OCI-LY7 (cell line): ENCODE data around the gene NOD2. TPM values are rescaled to one million over a fixed set of nuclear protein-coding genes. Genes with fewer than 3 reads are reported as not detected.

ENCODE experiments used
- BruUV-seq: library from RNA; stranded (reverse); fragments of 400-500 nt; replicated peaks from 2 replicates; lab custom pipeline; 2021; lab: Mats Ljungman, UMichigan
- CTCF ChIA-PET: fragments of 300-600 bp; sonication (Branson Sonifier 250); formaldehyde crosslinking; loops from one replicate; lab custom pipeline; 2022; ENCODE audit warnings: antibody characterized with exemption; ENCODE audit not compliant: unreplicated experiment; lab: Charles Lee
- POLR2A ChIA-PET: fragments of 300-600 bp; sonication (Branson Sonifier 250); formaldehyde crosslinking; loops from one replicate; lab custom pipeline; 2022; ENCODE audit warnings: antibody characterized with exemption; lab: Charles Lee
- DNase-seq: peaks from one replicate; pipeline ENCODE4 v3.0.0-alpha.2; 2015; ENCODE audit warnings: low spot score
- H2AFZ ChIP-seq: fragments of 200-600 bp; sonication (generic), shearing (Covaris generic); 2 replicates; pipeline ENCODE4 v1.6.1; 2014; ENCODE audit warnings: mild to moderate bottlenecking, antibody characterized with exemption, low read length, moderate library complexity
- H3K27ac ChIP-seq: fragments of 200-600 bp; sonication (generic); 2 replicates; pipeline ENCODE4 v1.5.1; 2014; ENCODE audit warnings: mixed run types, low read depth, mild to moderate bottlenecking, moderate library complexity, low read length, inconsistent platforms; ENCODE audit not compliant: poor library complexity, severe bottlenecking
- H3K36me3 ChIP-seq: fragments of 200-600 bp; sonication (generic); 2 replicates; pipeline ENCODE4 v1.6.1; 2014; ENCODE audit warnings: mild to moderate bottlenecking, antibody characterized with exemption, low read length, moderate library complexity, mixed read lengths; ENCODE audit not compliant: insufficient read depth
- H3K4me1 ChIP-seq: fragments of 200-600 bp; sonication (generic); 2 replicates; pipeline ENCODE4 v1.5.1; 2014; ENCODE audit warnings: mild to moderate bottlenecking, low read length; ENCODE audit not compliant: insufficient read depth, poor library complexity, severe bottlenecking
- H3K4me2 ChIP-seq: fragments of 200-600 bp; sonication (generic); 2 replicates; pipeline ENCODE4 v1.6.1; 2014; ENCODE audit warnings: mild to moderate bottlenecking, low read length
- H3K4me3 ChIP-seq: fragments of 200-600 bp; sonication (generic); 2 replicates; pipeline ENCODE4 v1.5.1; 2014; ENCODE audit warnings: mild to moderate bottlenecking, low read depth, low read length; ENCODE audit not compliant: poor library complexity, severe bottlenecking
- H3K79me2 ChIP-seq: fragments of 200-600 bp; sonication (generic); 2 replicates; pipeline ENCODE4 v1.6.1; 2016; ENCODE audit warnings: low read depth, mild to moderate bottlenecking, low read length, moderate library complexity, mixed read lengths; ENCODE audit not compliant: insufficient read depth
- H3K9me2 ChIP-seq: fragments of 200-600 bp; sonication (generic); 2 replicates; pipeline ENCODE4 v1.6.1; 2016; ENCODE audit warnings: mild to moderate bottlenecking, low read length, mixed read lengths; ENCODE audit not compliant: insufficient read depth
- H3K9me3 ChIP-seq: fragments of 200-600 bp; sonication (generic); 2 replicates; pipeline ENCODE4 v1.6.1; 2014; ENCODE audit warnings: mild to moderate bottlenecking, mixed run types, low read length, mixed read lengths
- H4K20me1 ChIP-seq: fragments of 200-600 bp; sonication (generic); 2 replicates; pipeline ENCODE4 v1.6.1; 2014; ENCODE audit warnings: mild to moderate bottlenecking, antibody characterized with exemption, low read length, moderate library complexity, mixed read lengths; ENCODE audit not compliant: insufficient read depth
- EZH2phosphoT487 ChIP-seq: fragments of 200-600 bp; sonication (generic); IDR thresholded peaks from 2 replicates; pipeline ENCODE4 v1.6.1; 2018; ENCODE audit warnings: low read depth, borderline replicate concordance, mild to moderate bottlenecking, mixed run types, antibody characterized with exemption, low read length, moderate library complexity, mixed read lengths
- intact Hi-C: fragments of 100-400 bp; cut with micrococcal nuclease; formaldehyde crosslinking; loops from one replicate; pipeline ENCODE4 v1.10.0; 2022; ENCODE audit not compliant: unreplicated experiment
- total RNA-seq, 2 experiments: library from RNA; depleted of rRNA in 1 of 2; stranded (reverse); fragments of >200 nt in 1 of 2; shearing (Covaris generic) in 1 of 2; gene quantifications; 2 replicates each; pipeline ENCODE4 v1.2.3, GENCODE V29; 2014 to 2022
- TF ChIP-seq, protein P1 (sequence below): fragments of 200-600 bp; sonication (generic); conservative IDR thresholded peaks from 2 replicates; pipeline ENCODE4 v1.5.1; 2014; ENCODE audit warnings: mild to moderate bottlenecking, antibody characterized with exemption, low read length, moderate library complexity, mixed read lengths

Gene NOD2
- total RNA-seq, 2 experiments from 2014 or later = not detected

DNA sequence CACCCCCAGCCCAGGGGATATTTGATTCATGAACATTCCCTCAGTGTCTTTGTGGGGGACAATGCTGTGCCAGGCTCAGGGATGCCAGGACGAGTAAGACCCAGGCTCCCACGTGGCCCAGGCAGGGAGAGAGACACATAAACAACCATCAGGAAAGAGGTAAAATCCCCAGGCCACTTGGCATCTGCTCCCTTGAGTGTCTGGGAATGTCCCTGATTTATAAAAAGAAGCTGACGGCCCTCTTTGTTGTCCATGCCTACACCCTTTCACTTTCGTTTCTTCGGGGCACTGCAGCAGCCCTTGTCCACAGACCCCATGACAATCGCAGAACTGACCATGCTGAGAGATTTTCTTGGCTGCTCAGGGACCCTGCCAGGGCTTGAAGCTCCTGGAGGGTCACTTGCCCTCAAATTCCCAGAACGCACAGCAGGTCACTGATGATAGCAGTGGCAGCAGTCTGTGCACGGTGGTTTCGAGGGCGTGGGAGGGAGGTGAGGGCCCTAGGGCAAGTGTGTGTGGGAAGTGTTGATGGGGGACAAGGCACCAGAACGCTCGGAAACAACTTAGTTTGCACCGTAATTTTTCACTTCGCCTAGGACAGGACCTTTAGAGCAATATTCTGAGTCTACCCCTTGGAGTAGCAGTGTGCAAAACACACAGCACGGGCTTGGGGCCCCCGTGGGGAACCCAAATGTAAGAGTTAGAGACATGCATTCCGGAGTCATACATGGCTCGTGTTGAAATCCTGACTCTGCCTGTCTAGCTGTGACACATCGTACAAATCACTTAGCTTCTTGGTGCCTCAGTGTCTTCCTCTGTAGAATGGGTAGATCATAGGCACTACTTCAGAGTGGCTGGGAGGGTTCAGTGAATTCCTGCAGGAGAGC is 4.7 kb downstream of the NOD2 start:
- intact Hi-C loops = no loop called here
- Histone ChIP-seq H2AFZ (peak overlapping the region; percentile 36; the same call in 1 of the 2 replicates), H3K27ac (no peak overlapping the region), H3K4me2 (peak overlapping the region; percentile 40; the same call in 1 of the 2 replicates), H3K9me3 (no peaks in the 10 kb centered on the region), H3K9me2 (no peaks in the 10 kb centered on the region), H3K4me1 (no peaks in the 10 kb centered on the region), H4K20me1 (no peaks in the 10 kb centered on the region), H3K79me2 (no peaks in the 10 kb centered on the region), H3K4me3 (peak overlapping the region; percentile 37), H3K36me3 (no peaks in the 10 kb centered on the region)
- TF ChIP-seq EZH2phosphoT487 = no peak
- TF ChIP-seq, protein P1, sequence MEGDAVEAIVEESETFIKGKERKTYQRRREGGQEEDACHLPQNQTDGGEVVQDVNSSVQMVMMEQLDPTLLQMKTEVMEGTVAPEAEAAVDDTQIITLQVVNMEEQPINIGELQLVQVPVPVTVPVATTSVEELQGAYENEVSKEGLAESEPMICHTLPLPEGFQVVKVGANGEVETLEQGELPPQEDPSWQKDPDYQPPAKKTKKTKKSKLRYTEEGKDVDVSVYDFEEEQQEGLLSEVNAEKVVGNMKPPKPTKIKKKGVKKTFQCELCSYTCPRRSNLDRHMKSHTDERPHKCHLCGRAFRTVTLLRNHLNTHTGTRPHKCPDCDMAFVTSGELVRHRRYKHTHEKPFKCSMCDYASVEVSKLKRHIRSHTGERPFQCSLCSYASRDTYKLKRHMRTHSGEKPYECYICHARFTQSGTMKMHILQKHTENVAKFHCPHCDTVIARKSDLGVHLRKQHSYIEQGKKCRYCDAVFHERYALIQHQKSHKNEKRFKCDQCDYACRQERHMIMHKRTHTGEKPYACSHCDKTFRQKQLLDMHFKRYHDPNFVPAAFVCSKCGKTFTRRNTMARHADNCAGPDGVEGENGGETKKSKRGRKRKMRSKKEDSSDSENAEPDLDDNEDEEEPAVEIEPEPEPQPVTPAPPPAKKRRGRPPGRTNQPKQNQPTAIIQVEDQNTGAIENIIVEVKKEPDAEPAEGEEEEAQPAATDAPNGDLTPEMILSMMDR = no peak
- ChIA-PET POLR2A (interaction anchor here (0.5 to 0.7 kb wide), 2 partner anchors 328 to 606 kb away, joined by 3 to 4 read pairs; no protein-coding TSS in a partner anchor), CTCF (no interaction called here)
- DNase-seq = no peak
- BruUV-seq = no TSS peak

DNA sequence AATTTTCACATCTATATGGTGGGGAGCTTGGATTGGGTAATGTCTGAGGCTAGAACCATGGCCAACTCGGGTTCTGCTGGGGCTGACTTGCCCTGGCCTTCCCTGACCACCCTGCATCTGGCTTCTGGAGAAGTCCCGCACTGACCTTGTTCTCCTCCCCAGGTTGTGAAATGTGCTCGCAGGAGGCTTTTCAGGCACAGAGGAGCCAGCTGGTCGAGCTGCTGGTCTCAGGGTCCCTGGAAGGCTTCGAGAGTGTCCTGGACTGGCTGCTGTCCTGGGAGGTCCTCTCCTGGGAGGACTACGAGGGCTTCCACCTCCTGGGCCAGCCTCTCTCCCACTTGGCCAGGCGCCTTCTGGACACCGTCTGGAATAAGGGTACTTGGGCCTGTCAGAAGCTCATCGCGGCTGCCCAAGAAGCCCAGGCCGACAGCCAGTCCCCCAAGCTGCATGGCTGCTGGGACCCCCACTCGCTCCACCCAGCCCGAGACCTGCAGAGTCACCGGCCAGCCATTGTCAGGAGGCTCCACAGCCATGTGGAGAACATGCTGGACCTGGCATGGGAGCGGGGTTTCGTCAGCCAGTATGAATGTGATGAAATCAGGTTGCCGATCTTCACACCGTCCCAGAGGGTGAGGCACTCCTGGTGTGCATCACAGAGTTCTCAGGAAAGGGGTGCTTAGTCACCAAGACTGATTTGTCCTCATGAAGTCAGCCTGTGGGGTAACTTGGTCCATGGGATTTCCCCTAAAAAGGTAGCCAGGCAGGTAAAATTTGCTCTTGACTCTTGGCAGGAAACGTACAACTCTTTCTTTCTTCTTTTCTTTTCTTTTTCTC is 6.1 kb downstream of the NOD2 start:
- H2AFZ ChIP-seq = no peak overlapping the region
- no peak overlapping the region for H3K4me3 ChIP-seq
- H3K79me2 ChIP-seq = no peaks in the 10 kb centered on the region
- no peaks in the 10 kb centered on the region for H3K36me3 ChIP-seq
- peaks cover 6% of the 10 kb centered on the region; the same call in 1 of the 2 replicates for H3K9me3 ChIP-seq
- H3K9me2 ChIP-seq = no peaks in the 10 kb centered on the region
- TF ChIP-seq, protein P1 = no peak
- TF ChIP-seq EZH2phosphoT487 = no peak
- H3K4me1 ChIP-seq = no peaks in the 10 kb centered on the region
- DNase-seq = no peak
- CTCF ChIA-PET = no interaction called here
- no TSS peak for BruUV-seq
- POLR2A ChIA-PET = no interaction called here
- intact Hi-C loops = no loop called here
- no peaks in the 10 kb centered on the region for H4K20me1 ChIP-seq
- H3K4me2 ChIP-seq = no peak overlapping the region
- no peak overlapping the region for H3K27ac ChIP-seq
